Measurements from ENCODE around the gene TMC4. TPM values are rescaled to one million over a fixed set of nuclear protein-coding genes. Genes with fewer than 3 reads are reported as not detected.
"Not testable (repeated sequence)": the region's sequence is repeated elsewhere in the genome, so short reads cannot be mapped to it uniquely, and the experiment has no call there.

The TMC4 gene
- total RNA-seq, 1 donor from 2014 or later, result 1.0 TPM

GRCh38 chr19:54211235-54211634 is 38.3 kb upstream of the TMC4 start:
- Histone ChIP-seq H3K9ac (ENCODE audit: low read depth in 1 of 3, low read length in 3 of 3) (no peak overlapping the region), H3K9me3 (ENCODE audit: control insufficient read depth in 3 of 3, low read length in 3 of 3) (no peaks in the 10 kb centered on the region), H3K27me3 (ENCODE audit: control insufficient read depth in 3 of 3, insufficient read depth in 3 of 3, low read length in 3 of 3) (no peaks in the 10 kb centered on the region), H3K36me3 (ENCODE audit: control insufficient read depth in 3 of 3, insufficient read depth in 3 of 3, low read length in 3 of 3) (peaks cover 17 to 23% (median 21%) of the 10 kb centered on the region in 3 donors), H3K4me1 (ENCODE audit: control insufficient read depth in 3 of 3, insufficient read depth in 3 of 3, low read length in 3 of 3) (peaks cover 36 to 41% (median 41%) of the 10 kb centered on the region in 3 donors), H3K4me3 (ENCODE audit: low read length in 3 of 3) (no peak overlapping the region), H3K27ac (ENCODE audit: low read depth, low read length) (peak overlapping the region; percentile 87)

DNA sequence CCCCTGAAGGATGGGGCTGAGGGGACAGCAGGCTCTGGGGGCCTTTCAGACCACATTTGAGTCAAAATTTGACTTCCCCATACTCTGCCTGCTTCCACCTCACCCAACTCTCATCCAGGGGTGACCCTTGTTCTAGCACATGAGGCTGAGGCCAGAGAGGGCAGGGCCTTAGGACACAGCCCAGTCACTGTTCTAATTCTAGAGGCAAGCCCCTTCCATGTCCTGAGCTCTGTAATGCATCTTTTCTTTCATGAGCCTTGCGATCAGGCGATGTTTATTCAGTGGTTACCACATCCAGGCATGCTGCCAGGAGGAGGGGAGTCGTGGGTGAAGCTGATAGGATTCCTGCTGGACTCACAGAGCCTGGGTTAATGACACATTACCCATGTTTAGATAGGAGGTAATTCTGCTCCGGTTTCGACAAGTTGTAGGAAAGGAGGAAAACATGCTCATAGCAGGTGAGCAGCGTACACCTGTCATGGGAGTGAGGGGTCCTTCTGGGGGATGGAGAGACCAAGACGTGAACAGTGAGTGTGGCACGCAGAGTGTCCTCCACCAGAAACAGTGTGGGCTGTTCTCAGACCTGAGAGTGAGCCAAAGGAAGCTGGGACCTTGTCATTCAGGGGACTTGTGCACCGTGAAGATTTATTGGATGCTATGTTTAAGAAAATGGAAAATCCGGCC is 37.0 kb upstream of the TMC4 start:
- Histone ChIP-seq H3K36me3 (ENCODE audit: control insufficient read depth in 3 of 3, insufficient read depth in 3 of 3, low read length in 3 of 3) (peaks cover 28 to 31% (median 29%) of the 10 kb centered on the region in 3 donors), H3K9me3 (ENCODE audit: control insufficient read depth in 3 of 3, low read length in 3 of 3) (no peaks in the 10 kb centered on the region), H3K9ac (ENCODE audit: low read depth in 1 of 3, low read length in 3 of 3) (peak overlapping the region; percentile 33 to 55 (median 40)), H3K27me3 (ENCODE audit: control insufficient read depth in 3 of 3, insufficient read depth in 3 of 3, low read length in 3 of 3) (no peaks in the 10 kb centered on the region), H3K27ac (ENCODE audit: low read depth, low read length) (peak overlapping the region; percentile 87), H3K4me1 (ENCODE audit: control insufficient read depth in 3 of 3, insufficient read depth in 3 of 3, low read length in 3 of 3) (peaks cover 43 to 54% (median 51%) of the 10 kb centered on the region in 3 donors), H3K4me3 (ENCODE audit: low read length in 3 of 3) (peak overlapping the region in 1 of 3 donors; percentile 7)

DNA sequence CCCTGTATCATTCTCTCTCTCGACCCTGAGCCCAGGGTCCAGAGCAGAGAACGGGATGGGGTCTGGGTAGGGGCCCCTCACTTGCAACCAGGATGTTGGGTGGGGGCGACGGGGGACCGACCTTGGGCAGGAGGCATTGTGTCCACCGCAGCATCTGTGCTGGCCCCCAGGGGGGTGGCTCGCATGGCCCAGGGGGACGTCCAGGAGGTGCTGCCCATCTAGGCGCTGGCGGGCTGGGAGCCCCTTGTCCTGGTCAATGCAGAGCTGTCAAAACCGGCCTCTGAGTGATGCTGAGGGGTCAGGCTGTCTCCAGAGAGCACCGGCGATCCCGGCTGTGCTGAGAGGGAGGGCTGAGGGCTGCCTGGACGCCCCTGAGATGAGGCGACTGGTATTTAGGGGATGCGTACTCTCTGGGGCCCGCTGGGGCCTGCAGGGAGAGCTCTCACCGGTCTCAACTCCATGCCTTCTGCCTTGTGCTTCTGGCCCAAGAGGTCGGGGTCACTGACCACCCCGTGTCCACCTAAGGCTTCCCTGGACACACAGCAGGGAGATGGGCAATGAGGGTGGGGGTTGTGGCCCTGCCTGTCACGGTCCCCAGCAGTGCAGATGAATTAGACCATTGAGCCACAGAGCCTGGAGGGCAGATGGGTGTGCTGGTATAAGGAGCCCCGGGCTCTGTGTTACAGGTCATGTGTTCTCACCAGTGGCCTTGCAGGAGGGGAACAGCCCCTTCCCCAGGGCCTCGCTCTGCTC is 36.3 kb upstream of the TMC4 start:
- peak overlapping the region in 1 of 3 donors; percentile 7 for H3K4me3 ChIP-seq (ENCODE audit: low read length in 3 of 3)
- H3K27ac ChIP-seq (ENCODE audit: low read depth, low read length), result peak overlapping the region; percentile 87
- H3K36me3 ChIP-seq (ENCODE audit: control insufficient read depth in 3 of 3, insufficient read depth in 3 of 3, low read length in 3 of 3), result peaks cover 31 to 39% (median 35%) of the 10 kb centered on the region in 3 donors
- peaks cover 50 to 61% (median 54%) of the 10 kb centered on the region in 3 donors for H3K4me1 ChIP-seq (ENCODE audit: control insufficient read depth in 3 of 3, insufficient read depth in 3 of 3, low read length in 3 of 3)
- H3K9me3 ChIP-seq (ENCODE audit: control insufficient read depth in 3 of 3, low read length in 3 of 3), result no peaks in the 10 kb centered on the region
- H3K27me3 ChIP-seq (ENCODE audit: control insufficient read depth in 3 of 3, insufficient read depth in 3 of 3, low read length in 3 of 3), result no peaks in the 10 kb centered on the region
- H3K9ac ChIP-seq (ENCODE audit: low read depth in 1 of 3, low read length in 3 of 3), result peak overlapping the region; percentile 33 to 55 (median 40)

GRCh38 chr19:54208784-54209057 is 35.8 kb upstream of the TMC4 start:
- H3K4me3 ChIP-seq (ENCODE audit: low read length in 3 of 3), result no peak overlapping the region
- no peaks in the 10 kb centered on the region for H3K9me3 ChIP-seq (ENCODE audit: control insufficient read depth in 3 of 3, low read length in 3 of 3)
- peaks cover 54 to 66% (median 57%) of the 10 kb centered on the region in 3 donors for H3K4me1 ChIP-seq (ENCODE audit: control insufficient read depth in 3 of 3, insufficient read depth in 3 of 3, low read length in 3 of 3)
- peak overlapping the region; percentile 15 to 55 (median 51) for H3K9ac ChIP-seq (ENCODE audit: low read depth in 1 of 3, low read length in 3 of 3)
- peaks cover 32 to 42% (median 38%) of the 10 kb centered on the region in 3 donors for H3K36me3 ChIP-seq (ENCODE audit: control insufficient read depth in 3 of 3, insufficient read depth in 3 of 3, low read length in 3 of 3)
- peak overlapping the region; percentile 87 for H3K27ac ChIP-seq (ENCODE audit: low read depth, low read length)
- H3K27me3 ChIP-seq (ENCODE audit: control insufficient read depth in 3 of 3, insufficient read depth in 3 of 3, low read length in 3 of 3), result no peaks in the 10 kb centered on the region

- Histone ChIP-seq H3K27ac (ENCODE audit: low read depth, low read length) (peak overlapping the region; percentile 87), H3K4me1 (ENCODE audit: control insufficient read depth in 3 of 3, insufficient read depth in 3 of 3, low read length in 3 of 3) (peaks cover 58 to 72% (median 62%) of the 10 kb centered on the region in 3 donors), H3K27me3 (ENCODE audit: control insufficient read depth in 3 of 3, insufficient read depth in 3 of 3, low read length in 3 of 3) (no peaks in the 10 kb centered on the region), H3K9ac (ENCODE audit: low read depth in 1 of 3, low read length in 3 of 3) (peak overlapping the region; percentile 15 to 51 (median 50)), H3K9me3 (ENCODE audit: control insufficient read depth in 3 of 3, low read length in 3 of 3) (no peaks in the 10 kb centered on the region), H3K4me3 (ENCODE audit: low read length in 3 of 3) (no peak overlapping the region), H3K36me3 (ENCODE audit: control insufficient read depth in 3 of 3, insufficient read depth in 3 of 3, low read length in 3 of 3) (peaks cover 37 to 43% (median 41%) of the 10 kb centered on the region in 3 donors)
Observed at GRCh38 chr19:54207983-54208783, 35.2 kb upstream of the TMC4 start.

DNA sequence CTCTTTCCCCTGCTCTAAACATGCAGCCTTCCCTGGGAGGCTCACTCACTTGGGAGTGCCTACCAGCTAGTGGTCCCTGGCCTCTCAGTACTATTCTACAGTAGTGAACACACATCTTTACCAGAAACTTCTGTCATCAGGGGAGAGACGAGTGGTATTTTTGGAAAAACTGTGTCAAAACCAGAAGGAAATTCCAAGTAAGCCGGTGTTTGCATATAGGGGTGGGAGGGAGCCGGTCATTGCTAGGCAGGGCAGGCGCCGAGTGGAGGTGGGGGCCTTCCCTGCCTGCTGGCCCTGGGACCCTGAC is 34.7 kb upstream of the TMC4 start:
- Histone ChIP-seq H3K4me3 (ENCODE audit: low read length in 3 of 3) (no peak overlapping the region), H3K9me3 (ENCODE audit: control insufficient read depth in 3 of 3, low read length in 3 of 3) (no peaks in the 10 kb centered on the region), H3K27me3 (ENCODE audit: control insufficient read depth in 3 of 3, insufficient read depth in 3 of 3, low read length in 3 of 3) (no peaks in the 10 kb centered on the region), H3K27ac (ENCODE audit: low read depth, low read length) (peak overlapping the region; percentile 75), H3K9ac (ENCODE audit: low read depth in 1 of 3, low read length in 3 of 3) (peak overlapping the region in 2 of 3 donors; percentile 28 to 51), H3K4me1 (ENCODE audit: control insufficient read depth in 3 of 3, insufficient read depth in 3 of 3, low read length in 3 of 3) (peaks cover 63 to 77% (median 68%) of the 10 kb centered on the region in 3 donors), H3K36me3 (ENCODE audit: control insufficient read depth in 3 of 3, insufficient read depth in 3 of 3, low read length in 3 of 3) (peaks cover 43 to 49% (median 46%) of the 10 kb centered on the region in 3 donors)

- peaks cover 67 to 81% (median 72%) of the 10 kb centered on the region in 3 donors for H3K4me1 ChIP-seq (ENCODE audit: control insufficient read depth in 3 of 3, insufficient read depth in 3 of 3, low read length in 3 of 3)
- H3K4me3 ChIP-seq (ENCODE audit: low read length in 3 of 3), result not testable (repeated sequence)
- H3K27ac ChIP-seq (ENCODE audit: low read depth, low read length), result peak overlapping the region; percentile 75
Observed at GRCh38 chr19:54207193-54207592, 34.2 kb upstream of the TMC4 start.

DNA sequence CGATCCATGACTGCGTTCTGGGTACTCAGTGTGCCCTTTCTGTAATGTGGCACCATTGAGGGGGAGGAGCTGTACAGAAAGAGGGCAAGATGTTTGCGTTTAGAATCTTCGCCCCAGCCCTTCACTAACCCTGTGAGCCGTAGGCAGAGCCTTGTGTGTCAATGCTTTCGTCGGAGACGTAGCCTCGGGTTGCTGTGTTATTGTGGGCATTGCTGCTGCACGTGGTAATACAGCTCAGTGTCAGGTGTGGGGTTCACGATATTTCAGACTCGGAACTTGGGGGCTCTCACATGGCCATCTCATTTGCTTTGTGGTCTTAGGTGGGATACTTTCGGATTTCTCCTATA is 33.8 kb upstream of the TMC4 start:
- Histone ChIP-seq H3K36me3 (ENCODE audit: control insufficient read depth in 3 of 3, insufficient read depth in 3 of 3, low read length in 3 of 3) (peaks cover 44 to 57% (median 53%) of the 10 kb centered on the region in 3 donors), H3K27me3 (ENCODE audit: control insufficient read depth in 3 of 3, insufficient read depth in 3 of 3, low read length in 3 of 3) (no peaks in the 10 kb centered on the region), H3K4me3 (ENCODE audit: low read length in 3 of 3) (no peak overlapping the region), H3K9ac (ENCODE audit: low read depth in 1 of 3, low read length in 3 of 3) (no peak overlapping the region), H3K9me3 (ENCODE audit: control insufficient read depth in 3 of 3, low read length in 3 of 3) (no peaks in the 10 kb centered on the region), H3K27ac (ENCODE audit: low read depth, low read length) (peak overlapping the region; percentile 75), H3K4me1 (ENCODE audit: control insufficient read depth in 3 of 3, insufficient read depth in 3 of 3, low read length in 3 of 3) (peaks cover 71 to 85% (median 76%) of the 10 kb centered on the region in 3 donors)

More at GRCh38 chr19:54207193-54207592, 34.2 kb upstream of the TMC4 start:
- not testable (repeated sequence) for H3K9me3 ChIP-seq (ENCODE audit: control insufficient read depth in 3 of 3, low read length in 3 of 3); H3K27me3 ChIP-seq (ENCODE audit: control insufficient read depth in 3 of 3, insufficient read depth in 3 of 3, low read length in 3 of 3); H3K9ac ChIP-seq (ENCODE audit: low read depth in 1 of 3, low read length in 3 of 3)
- H3K36me3 ChIP-seq (ENCODE audit: control insufficient read depth in 3 of 3, insufficient read depth in 3 of 3, low read length in 3 of 3), result peaks cover 44 to 53% (median 51%) of the 10 kb centered on the region in 3 donors

DNA sequence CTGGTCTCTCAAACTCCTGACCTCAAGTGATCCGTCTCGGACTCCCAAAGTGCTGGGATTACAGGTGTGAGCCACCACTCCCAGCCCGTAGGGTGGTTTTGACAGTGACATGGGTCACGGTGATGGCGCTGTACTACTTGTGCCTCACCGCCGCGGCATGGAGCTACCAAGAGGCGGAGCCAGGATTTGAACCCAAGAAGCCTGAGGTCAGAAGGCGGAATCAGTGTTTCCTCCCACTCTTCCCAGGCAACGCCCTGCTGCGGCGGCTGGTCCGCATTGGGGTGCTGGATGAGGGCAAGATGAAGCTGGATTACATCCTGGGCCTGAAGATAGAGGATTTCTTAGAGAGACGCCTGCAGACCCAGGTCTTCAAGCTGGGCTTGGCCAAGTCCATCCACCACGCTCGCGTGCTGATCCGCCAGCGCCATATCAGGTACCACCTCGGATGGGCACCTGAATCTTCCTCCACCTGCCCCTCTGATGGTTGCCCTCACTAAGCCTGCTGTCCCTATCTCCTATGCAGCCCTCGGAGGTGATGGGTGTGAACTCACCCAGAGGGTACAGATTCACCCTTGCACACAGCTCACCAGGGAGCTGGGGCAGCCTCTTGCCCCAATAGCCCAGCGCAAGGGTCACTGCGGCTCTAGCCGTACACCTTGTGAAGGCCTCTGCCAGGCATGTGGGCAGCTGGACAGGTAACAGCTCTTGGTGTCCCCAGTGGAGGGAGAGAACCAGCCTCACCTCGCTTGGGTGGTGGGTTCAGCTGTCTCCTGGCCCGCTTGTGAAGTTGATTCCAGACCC is 33.3 kb upstream of the TMC4 start:
- Histone ChIP-seq H3K36me3 (ENCODE audit: control insufficient read depth in 3 of 3, insufficient read depth in 3 of 3, low read length in 3 of 3) (peaks cover 47 to 63% (median 53%) of the 10 kb centered on the region in 3 donors), H3K27me3 (ENCODE audit: control insufficient read depth in 3 of 3, insufficient read depth in 3 of 3, low read length in 3 of 3) (no peaks in the 10 kb centered on the region), H3K9me3 (ENCODE audit: control insufficient read depth in 3 of 3, low read length in 3 of 3) (no peaks in the 10 kb centered on the region), H3K9ac (ENCODE audit: low read depth in 1 of 3, low read length in 3 of 3) (no peak overlapping the region), H3K27ac (ENCODE audit: low read depth, low read length) (peak overlapping the region; percentile 75), H3K4me1 (ENCODE audit: control insufficient read depth in 3 of 3, insufficient read depth in 3 of 3, low read length in 3 of 3) (peaks cover 77 to 91% (median 82%) of the 10 kb centered on the region in 3 donors), H3K4me3 (ENCODE audit: low read length in 3 of 3) (no peak overlapping the region)

Data from skeletal muscle tissue (tissue), 4 donors.